C4-2B (cell line): ENCODE data around the gene TSHZ3.

Experiments used
- CTCF ChIP-seq: fragments of 450-650 bp; conservative IDR thresholded peaks from 2 replicates; pipeline ENCODE4 v1.5.1; 2017; ENCODE audit warnings: mild to moderate bottlenecking
- ZFX ChIP-seq: fragments of 450-650 bp; IDR thresholded peaks from 2 replicates; pipeline ENCODE4 v1.6.1; 2017

DNA sequence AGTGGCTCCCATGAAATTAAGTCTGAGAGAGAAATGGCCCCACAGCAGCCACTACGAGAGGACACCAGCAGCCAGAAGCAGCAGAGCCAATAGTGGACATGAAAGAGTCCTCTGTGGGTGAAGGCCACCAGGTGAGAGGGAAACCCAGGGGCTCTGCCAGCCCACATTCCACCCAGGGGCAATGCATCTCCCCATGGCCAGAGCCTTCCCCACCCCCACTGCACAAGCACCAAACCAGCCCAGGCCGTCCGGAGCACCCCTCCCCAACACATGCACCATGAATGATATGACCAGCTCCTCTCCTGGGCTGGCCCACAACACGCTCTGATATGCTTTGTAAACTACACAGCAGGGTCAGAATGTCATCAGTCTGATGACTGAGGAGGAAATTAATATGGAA, 66.9 kb downstream of the TSHZ3 start:
- no peak for TF ChIP-seq CTCF
- no peak for TF ChIP-seq ZFX
